ENCODE results near the gene HSPA8. TPM values are rescaled to one million over a fixed set of nuclear protein-coding genes. Genes with fewer than 3 reads are reported as not detected.

The HSPA8 gene
- total RNA-seq, 4 donors from 2014 or later: 976 to 1,475 (median 1,128) TPM

DNA sequence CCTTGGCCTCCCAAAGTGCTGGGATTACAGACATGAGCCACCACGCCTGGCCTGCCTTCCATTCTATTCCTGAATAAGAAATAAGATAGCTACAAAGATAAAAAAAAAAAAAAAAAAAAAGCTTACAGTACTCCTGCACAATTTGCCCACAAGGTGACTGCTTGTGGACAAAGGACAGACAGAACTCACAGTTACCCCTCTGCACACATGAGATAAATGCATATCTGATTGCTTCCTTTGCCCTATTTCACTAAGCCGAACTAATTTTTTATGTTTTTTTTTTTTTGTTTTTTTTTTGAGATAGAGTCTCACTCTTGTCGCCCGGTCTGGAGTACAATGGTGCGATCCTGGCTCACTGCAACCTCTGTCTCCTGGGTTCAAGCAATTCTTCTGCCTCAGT is 23.6 kb upstream of the HSPA8 start:
- Histone ChIP-seq H3K4me1 (peaks cover 0 to 12% (median 0%) of the 10 kb centered on the region in 3 donors), H3K27ac (peak overlapping the region in 1 of 4 donors; percentile 4), H3K36me3 (peaks cover 0 to 28% of the 10 kb centered on the region in 2 donors), H3K9me3 (no peaks in the 10 kb centered on the region), H3K27me3 (no peaks in the 10 kb centered on the region), H3K4me3 (no peak overlapping the region)
- 87 to 100% methylated on average over 2 to 5 of the region's 5 CpGs for WGBS, 2 donors (ENCODE audit: low coverage in 1 of 2)
- no peak for ATAC-seq
- TF ChIP-seq POLR2AphosphoS5 (IDR thresholded peaks at IDR 0.05): no peak
- no peak for TF ChIP-seq CTCF (IDR thresholded peaks at IDR 0.05)
- TF ChIP-seq POLR2A (IDR thresholded peaks at IDR 0.05): no peak
- TF ChIP-seq EP300 (IDR thresholded peaks at IDR 0.05): no peak

DNA sequence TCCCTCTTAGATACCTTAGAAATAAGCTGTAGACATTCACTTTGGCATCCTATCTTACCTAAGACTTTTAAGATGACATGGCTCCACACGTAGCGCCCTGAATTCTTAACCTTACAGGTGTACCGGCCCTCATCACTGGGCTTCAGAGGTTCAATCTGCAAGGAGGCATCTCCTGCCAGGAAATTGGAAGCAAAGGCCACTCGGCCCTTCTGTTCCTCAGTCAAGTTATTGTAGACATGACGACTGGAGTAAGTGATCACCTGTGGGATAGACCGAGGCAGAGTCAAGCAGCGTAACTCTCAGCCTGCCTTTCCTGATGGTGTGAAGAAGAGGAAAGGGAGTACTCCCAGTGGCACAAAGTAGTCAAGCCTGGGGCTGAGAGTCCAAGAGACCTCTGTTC is 22.5 kb upstream of the HSPA8 start:
- no peaks in the 10 kb centered on the region for H3K27me3 ChIP-seq
- H3K9me3 ChIP-seq: no peaks in the 10 kb centered on the region
- TF ChIP-seq POLR2AphosphoS5 (IDR thresholded peaks at IDR 0.05) (no peak), CTCF (IDR thresholded peaks at IDR 0.05) (no peak), POLR2A (IDR thresholded peaks at IDR 0.05) (no peak), EP300 (IDR thresholded peaks at IDR 0.05) (no peak)
- WGBS, 2 donors (ENCODE audit: low coverage in 1 of 2): 92 to 100% methylated on average over 2 to 6 of the region's 7 CpGs
- no peak overlapping the region for H3K4me3 ChIP-seq
- peak overlapping the region in 3 of 4 donors; percentile 63 to 72 (median 64) for H3K27ac ChIP-seq
- no peak for ATAC-seq
- peaks cover 0 to 12% (median 0%) of the 10 kb centered on the region in 3 donors for H3K4me1 ChIP-seq
- H3K36me3 ChIP-seq: peaks cover 0 to 38% of the 10 kb centered on the region in 2 donors

- WGBS, 2 donors (ENCODE audit: low coverage in 1 of 2): 0 to 6% methylated on average over 4 of the region's 4 CpGs
- TF ChIP-seq POLR2AphosphoS5 (IDR thresholded peaks at IDR 0.05) (peak; percentile 76), POLR2A (IDR thresholded peaks at IDR 0.05) (no peak), CTCF (IDR thresholded peaks at IDR 0.05) (no peak), EP300 (IDR thresholded peaks at IDR 0.05) (no peak)
- Histone ChIP-seq H3K9me3 (no peaks in the 10 kb centered on the region), H3K4me3 (no peak overlapping the region), H3K36me3 (peaks cover 0 to 41% of the 10 kb centered on the region in 2 donors), H3K27ac (peak overlapping the region; percentile 20 to 72 (median 64)), H3K27me3 (no peaks in the 10 kb centered on the region), H3K4me1 (peaks cover 0 to 12% (median 0%) of the 10 kb centered on the region in 3 donors)
- ATAC-seq: peak; percentile 78
These were observed 21.7 kb upstream of the HSPA8 start for GRCh38 chr11:123083623-123084029.

DNA sequence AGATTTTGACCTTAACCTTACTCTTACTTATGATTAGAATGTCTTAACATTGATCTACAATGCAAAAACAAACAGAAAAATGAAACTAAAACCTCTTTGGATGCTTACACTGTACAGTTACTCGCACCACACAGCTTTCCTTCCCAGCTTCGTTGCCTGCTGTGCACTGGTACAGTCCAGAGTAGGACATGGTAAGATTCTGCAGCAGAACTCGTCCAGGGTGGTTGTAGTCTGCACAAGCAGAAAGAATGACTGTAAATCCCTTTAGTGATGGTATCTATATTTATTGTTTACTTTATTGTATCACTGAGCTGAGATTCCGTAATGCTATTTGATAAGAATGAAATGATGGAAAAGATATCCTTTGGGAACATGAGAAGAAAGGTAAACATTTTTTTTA is 21.0 kb upstream of the HSPA8 start:
- TF ChIP-seq POLR2A (IDR thresholded peaks at IDR 0.05): no peak
- no peak for TF ChIP-seq POLR2AphosphoS5 (IDR thresholded peaks at IDR 0.05)
- TF ChIP-seq EP300 (IDR thresholded peaks at IDR 0.05): no peak
- no peak for TF ChIP-seq CTCF (IDR thresholded peaks at IDR 0.05)
- ATAC-seq: no peak
- peaks cover 0 to 12% (median 0%) of the 10 kb centered on the region in 3 donors for H3K4me1 ChIP-seq
- 36 to 53% methylated on average over 4 of the region's 4 CpGs for WGBS, 2 donors (ENCODE audit: low coverage in 1 of 2)
- H3K27ac ChIP-seq: peak overlapping the region in 3 of 4 donors; percentile 63 to 72 (median 64)
- no peaks in the 10 kb centered on the region for H3K27me3 ChIP-seq
- H3K36me3 ChIP-seq: peaks cover 0 to 39% of the 10 kb centered on the region in 2 donors
- H3K4me3 ChIP-seq: no peak overlapping the region
- no peaks in the 10 kb centered on the region for H3K9me3 ChIP-seq

DNA sequence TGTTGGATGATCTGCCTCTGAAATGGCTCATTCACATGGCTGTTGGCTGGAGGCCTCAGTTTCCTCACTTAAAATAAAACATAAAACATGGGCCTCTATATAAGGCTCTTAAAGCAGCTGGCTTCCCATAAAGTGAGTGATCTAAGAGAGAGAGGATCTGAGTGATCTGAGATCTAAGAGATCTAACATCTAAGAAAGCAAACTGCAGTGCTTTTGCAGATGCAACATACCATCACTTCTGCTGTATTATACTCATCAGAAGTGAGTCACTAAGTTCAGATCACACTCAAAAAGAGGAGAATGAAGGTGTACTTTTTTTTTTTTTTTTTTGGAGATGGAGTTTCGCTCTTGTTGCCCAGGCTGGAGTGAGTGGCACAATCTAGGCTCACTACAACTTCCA is 18.1 kb upstream of the HSPA8 start:
- H3K36me3 ChIP-seq: peaks cover 0 to 54% of the 10 kb centered on the region in 2 donors
- TF ChIP-seq CTCF (IDR thresholded peaks at IDR 0.05) (no peak), POLR2A (IDR thresholded peaks at IDR 0.05) (no peak), EP300 (IDR thresholded peaks at IDR 0.05) (no peak), POLR2AphosphoS5 (IDR thresholded peaks at IDR 0.05) (no peak)
- 88 to 89% methylated on average over 1 of the region's 1 CpG for WGBS, 2 donors (ENCODE audit: low coverage in 1 of 2)
- no peaks in the 10 kb centered on the region for H3K9me3 ChIP-seq
- ATAC-seq: no peak
- no peak overlapping the region for H3K27ac ChIP-seq
- H3K4me1 ChIP-seq: peaks cover 0 to 12% (median 0%) of the 10 kb centered on the region in 3 donors
- H3K27me3 ChIP-seq: no peaks in the 10 kb centered on the region
- no peak overlapping the region for H3K4me3 ChIP-seq

Data from gastroesophageal sphincter (tissue), 4 donors.